Measurements from ENCODE around the gene MAN1A2.

- TF ChIP-seq EZH2 (IDR thresholded peaks at IDR 0.05; ENCODE audit: insufficient read depth, poor library complexity, severe bottlenecking) (no peak), EZH2phosphoT487 (IDR thresholded peaks at IDR 0.05; ENCODE audit: insufficient read depth, low read depth) (no peak)
These were observed 49.4 kb downstream of the MAN1A2 start for GRCh38 chr1:117416546-117417125.
